B cell (primary cell): ENCODE measurements around the gene NEU4.

Experiments used
- CTCF ChIP-seq: fragments of 200-600 bp; IDR thresholded peaks from one replicate; pipeline ENCODE4 v1.8.0; 2022; ENCODE audit warnings: antibody characterized with exemption, mild to moderate bottlenecking
- EZH2 ChIP-seq: IDR thresholded peaks from 2 replicates; pipeline ENCODE4 v1.6.1; 2012; ENCODE audit warnings: borderline replicate concordance, low read depth, mild to moderate bottlenecking, moderate library complexity, low read length; ENCODE audit not compliant: insufficient read depth, poor library complexity, severe bottlenecking

DNA sequence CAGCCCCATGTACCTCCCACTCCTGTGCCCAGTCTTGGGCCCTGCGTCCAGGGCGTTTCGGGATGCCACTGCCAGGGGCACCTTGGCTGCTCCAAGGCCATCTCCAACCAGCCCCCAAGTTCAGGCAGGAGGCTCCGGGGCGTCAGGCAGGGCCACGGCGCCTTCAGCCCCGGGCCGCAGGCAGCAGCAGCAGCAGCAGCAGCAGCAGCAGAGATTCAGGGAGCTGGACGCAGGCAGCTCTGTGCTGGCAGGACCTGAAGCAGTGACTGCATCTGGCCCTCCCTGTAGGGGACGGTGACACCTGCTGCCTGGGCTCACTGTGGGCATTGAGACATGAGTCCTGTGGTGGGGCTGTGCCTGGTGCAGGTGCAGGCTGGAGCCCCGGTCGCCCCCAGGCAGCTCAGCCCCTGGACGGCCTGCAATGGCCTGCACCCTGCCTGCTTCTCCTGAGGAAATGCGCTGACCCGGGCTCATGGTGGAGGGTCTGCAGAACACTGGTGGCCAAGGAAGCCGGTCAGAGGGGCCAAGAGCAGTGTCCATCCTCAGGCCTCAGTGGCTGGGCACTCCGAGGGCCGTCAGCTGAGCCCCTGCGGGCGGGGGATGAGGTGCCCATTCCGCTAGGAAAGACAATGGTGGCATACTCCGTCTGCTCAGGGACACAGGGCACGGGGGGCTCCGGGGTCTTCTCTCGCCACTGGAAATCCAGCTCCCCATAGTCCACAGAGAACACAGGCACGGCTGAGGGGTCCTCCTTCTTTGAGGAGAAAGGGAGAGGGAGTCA is 41.7 kb downstream of the NEU4 start:
- TF ChIP-seq CTCF = no peak
- TF ChIP-seq EZH2 = no peak
